IMR-90 (cell line): ENCODE data around the gene BSCL2. TPM values are rescaled to one million over a fixed set of nuclear protein-coding genes. Genes with fewer than 3 reads are reported as not detected.

Experiments
- ATAC-seq: fragments of 200-7000 bp; cut with Tn5 transposase; 2 replicates; pipeline ENCODE4 v1.9.1; 2020; ENCODE audit warnings: low read depth, mild to moderate bottlenecking, moderate library complexity
- BruUV-seq: library from RNA; stranded (reverse); fragments of 400-500 nt; replicated peaks from 2 replicates; lab custom pipeline; 2021; lab: Mats Ljungman, UMichigan
- CTCF ChIA-PET: fragments of 300-600 bp; formaldehyde crosslinking; extraction: SDS; loops from one replicate; lab custom pipeline; 2021; ENCODE audit warnings: antibody characterized with exemption; lab: Yijun Ruan, JAX
- POLR2A ChIA-PET: fragments of 300-600 bp; sonication (Branson Sonifier 250); formaldehyde crosslinking; loops from one replicate; lab custom pipeline; 2022; ENCODE audit warnings: antibody characterized with exemption; ENCODE audit not compliant: unreplicated experiment; lab: Charles Lee
- DNase-seq: peaks from one replicate; pipeline ENCODE4 v3.0.0; 2013
- H2AFZ ChIP-seq: replicated peaks from 2 replicates; pipeline ENCODE3; 2013; ENCODE audit warnings: low read length, mild to moderate bottlenecking; ENCODE audit not compliant: poor library complexity
- H2AK5ac ChIP-seq: 2 replicates; pipeline ENCODE4 v1.6.1; 2013; ENCODE audit warnings: low read depth, low read length, inconsistent platforms
- H2AK9ac ChIP-seq: replicated peaks from 2 replicates; pipeline ENCODE3; 2013; ENCODE audit warnings: mild to moderate bottlenecking, low read depth, low read length, moderate library complexity; ENCODE audit not compliant: poor library complexity
- H2BK120ac ChIP-seq: 2 replicates; pipeline ENCODE4 v1.6.1; 2013; ENCODE audit warnings: low read depth, low read length, inconsistent platforms
- H2BK15ac ChIP-seq: 3 replicates; pipeline ENCODE4 v1.6.1; 2013; ENCODE audit warnings: low read depth, low read length, inconsistent platforms
- H2BK20ac ChIP-seq: 2 replicates; pipeline ENCODE4 v1.6.1; 2013; ENCODE audit warnings: low read depth, mild to moderate bottlenecking, inconsistent platforms, low read length, moderate library complexity
- H2BK5ac ChIP-seq: 2 replicates; pipeline ENCODE4 v1.6.1; 2013; ENCODE audit warnings: mild to moderate bottlenecking, low read depth, low read length, inconsistent platforms; ENCODE audit not compliant: poor library complexity, severe bottlenecking
- H3K14ac ChIP-seq: replicated peaks from 2 replicates; pipeline ENCODE4 v1.6.1; 2013; ENCODE audit warnings: low read depth, low read length, inconsistent platforms
- H3K18ac ChIP-seq: 2 replicates; pipeline ENCODE4 v1.6.1; 2013; ENCODE audit warnings: low read depth, low read length, control low read depth
- H3K23ac ChIP-seq: 2 replicates; pipeline ENCODE4 v1.6.1; 2013; ENCODE audit warnings: low read depth, low read length, inconsistent platforms
- H3K27ac ChIP-seq: 2 replicates; pipeline ENCODE4 v1.5.1; 2013; ENCODE audit warnings: mild to moderate bottlenecking, control low read depth, low read length; ENCODE audit not compliant: insufficient read depth
- H3K27me3 ChIP-seq: 2 replicates; pipeline ENCODE4 v1.6.1; 2013; ENCODE audit warnings: low read length; ENCODE audit not compliant: control insufficient read depth, insufficient read depth
- H3K36me3 ChIP-seq: 2 replicates; pipeline ENCODE4 v1.6.1; 2013; ENCODE audit warnings: low read length, mixed read lengths; ENCODE audit not compliant: control insufficient read depth, insufficient read depth
- H3K4ac ChIP-seq: 2 replicates; pipeline ENCODE4 v1.6.1; 2013; ENCODE audit warnings: low read depth, low read length, inconsistent platforms
- H3K4me1 ChIP-seq: 2 replicates; pipeline ENCODE4 v1.6.1; 2013; ENCODE audit warnings: low read length, mixed read lengths; ENCODE audit not compliant: control insufficient read depth, insufficient read depth
- H3K4me2 ChIP-seq: 2 replicates; pipeline ENCODE4 v1.6.1; 2013; ENCODE audit warnings: low read depth, mild to moderate bottlenecking, control low read depth, low read length, moderate library complexity
- H3K4me3 ChIP-seq: 2 replicates; pipeline ENCODE4 v1.5.1; 2013; ENCODE audit warnings: low read depth, mild to moderate bottlenecking, control low read depth, low read length, moderate library complexity; ENCODE audit not compliant: insufficient read depth
- H3K56ac ChIP-seq: 2 replicates; pipeline ENCODE4 v1.6.1; 2013; ENCODE audit warnings: low read length, inconsistent platforms; ENCODE audit not compliant: insufficient read depth; ENCODE audit errors: extremely low read depth
- H3K79me1 ChIP-seq, 2 experiments: 2 replicates each; pipeline ENCODE4 v1.6.1; 2013; ENCODE audit warnings: low read length in 2 of 2, inconsistent platforms in 1 of 2, low read depth in 1 of 2
- H3K9ac ChIP-seq: 2 replicates; pipeline ENCODE4 v1.6.1; 2013; ENCODE audit warnings: low read depth, low read length, control low read depth
- H3K9me1 ChIP-seq: 2 replicates; pipeline ENCODE4 v1.6.1; 2013; ENCODE audit warnings: low read length, inconsistent platforms; ENCODE audit not compliant: insufficient read depth
- H3K9me3 ChIP-seq: 2 replicates; pipeline ENCODE4 v1.6.1; 2013; ENCODE audit warnings: low read length; ENCODE audit not compliant: control insufficient read depth, insufficient read depth
- H4K20me1 ChIP-seq: 2 replicates; pipeline ENCODE4 v1.6.1; 2013; ENCODE audit warnings: low read length, inconsistent platforms; ENCODE audit not compliant: insufficient read depth
- H4K5ac ChIP-seq: 2 replicates; pipeline ENCODE4 v1.6.1; 2013; ENCODE audit warnings: mild to moderate bottlenecking, low read depth, low read length, control low read depth
- H4K8ac ChIP-seq, 2 experiments: 2 replicates each; pipeline ENCODE4 v1.6.1; 2013; ENCODE audit warnings: low read depth in 2 of 2, low read length in 2 of 2, control low read depth in 1 of 2, inconsistent platforms in 1 of 2
- H4K91ac ChIP-seq: 2 replicates; pipeline ENCODE4 v1.6.1; 2013; ENCODE audit warnings: low read depth, low read length, inconsistent platforms; ENCODE audit not compliant: insufficient read depth
- MAFK ChIP-seq: IDR thresholded peaks from 2 replicates; pipeline ENCODE4 v1.6.1; 2012; ENCODE audit warnings: low read depth, low read length, improper control_type of control experiment
- MXI1 ChIP-seq: IDR thresholded peaks from 2 replicates; pipeline ENCODE4 v1.6.1; 2012; ENCODE audit warnings: low read depth, mild to moderate bottlenecking, low read length, moderate library complexity, borderline replicate concordance
- WGBS, 2 experiments: methylation state at CpG; one replicate each; pipeline versions ENCODE4 v1.1.5 to v1.1.7; 2013; ENCODE audit warnings: missing lambda C conversion rate in 2 of 2; ENCODE audit not compliant: insufficient read length in 1 of 2; ENCODE audit errors: extremely low coverage in 2 of 2; 5-methylcytosine and 5-hydroxymethylcytosine counted together
- dilution Hi-C: fragments of 300-500 bp; cut with HindIII; formaldehyde crosslinking; loops from one replicate; pipeline ENCODE4 v1.14.3; 2018; ENCODE audit warnings: low sequenced_read_pairs; ENCODE audit not compliant: unreplicated experiment
- in situ Hi-C: fragments of 300-500 bp; cut with MboI; formaldehyde crosslinking; loops from 3 replicates; pipeline ENCODE4 v1.14.3; 2019; ENCODE audit warnings: low sequenced_read_pairs, inconsistent platforms, mixed read lengths
- intact Hi-C: fragments of 100-400 bp; cut with micrococcal nuclease; formaldehyde crosslinking; loops from 2 replicates; pipeline ENCODE4 v1.10.0; 2022
- polyA plus RNA-seq, 3 experiments: library from polyadenylated mRNA; depleted of rRNA; stranded (reverse); fragments of >200 nt; gene quantifications; 2 replicates each; pipeline ENCODE4 v1.2.3, GENCODE V29; 2012; ENCODE audit warnings: low replicate concordance in 1 of 3
- total RNA-seq: library from RNA; depleted of rRNA; stranded (reverse); fragments of >200 nt; gene quantifications from 2 replicates; pipeline ENCODE4 v1.2.3, GENCODE V29; 2012

Gene BSCL2
- total and polyA plus RNA-seq, 2 of the 4 experiments (the other 2 are of a cell fraction) = 26.2 to 47.1 TPM

DNA sequence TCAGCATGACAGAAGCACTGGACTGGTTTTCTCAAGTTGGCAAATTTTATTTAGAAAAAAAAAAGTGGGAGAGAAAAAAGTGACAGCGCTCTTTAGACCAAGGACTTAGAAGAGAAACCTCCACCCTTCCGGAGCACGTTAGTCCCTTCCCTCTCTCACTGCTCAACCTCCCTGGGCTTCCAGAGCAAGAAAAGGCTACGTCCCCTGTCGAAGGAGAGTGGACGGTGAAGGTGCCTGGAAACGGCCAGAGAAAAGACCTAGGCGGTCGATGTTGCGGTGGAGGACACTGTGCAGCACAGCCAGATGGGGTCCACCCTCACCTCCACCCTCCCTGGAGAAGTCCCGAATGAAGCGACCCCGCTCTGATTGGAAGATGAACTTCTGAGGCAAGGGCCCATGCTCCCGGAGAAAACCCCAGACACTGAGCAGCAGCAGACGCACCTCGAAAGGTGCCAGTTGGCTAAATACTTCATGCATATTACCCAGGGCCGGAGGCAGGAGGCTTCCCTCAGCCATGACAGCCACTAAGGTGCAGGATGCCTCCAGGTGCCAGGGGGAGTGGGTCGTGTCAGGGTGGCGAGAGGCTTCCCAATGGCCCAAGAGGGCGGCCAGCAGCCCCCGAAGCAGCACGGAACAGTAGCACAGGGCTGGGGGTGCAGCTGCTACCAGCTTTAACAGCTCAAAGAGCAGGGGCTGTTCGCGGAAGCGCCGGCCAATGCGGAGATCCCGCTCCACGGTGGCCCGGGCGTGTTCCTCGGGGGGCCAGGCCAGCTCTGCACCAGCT lies 60.2 kb downstream of the BSCL2 start:
- H3K9me3 ChIP-seq = no peaks in the 10 kb centered on the region
- H2BK15ac ChIP-seq = no peak overlapping the region
- no peak overlapping the region for H2AFZ ChIP-seq
- POLR2A ChIA-PET = interaction anchor here (0.8 kb wide), 1 partner anchor 73 kb away, joined by 3 read pairs; the partner anchor contains the start of gene EEF1G
- H3K4ac ChIP-seq = no peak overlapping the region
- DNase-seq = no peak
- no peak overlapping the region for H2BK20ac ChIP-seq
- no peak for TF ChIP-seq MAFK
- peak; percentile 94; the same call in 1 of the 2 replicates for TF ChIP-seq MXI1
- in situ Hi-C loops (no loop called here), dilution Hi-C loops (no loop called here), intact Hi-C loops (no loop called here)
- H3K27me3 ChIP-seq = no peaks in the 10 kb centered on the region
- H3K9ac ChIP-seq = no peak overlapping the region
- peaks cover 5 to 54% of the 10 kb centered on the region in 2 experiments for H3K79me1 ChIP-seq
- no peak overlapping the region for H2BK120ac ChIP-seq
- H2BK5ac ChIP-seq = no peak overlapping the region
- no peak overlapping the region for H3K4me3 ChIP-seq
- H3K23ac ChIP-seq = no peak overlapping the region
- H4K91ac ChIP-seq = no peak overlapping the region
- H4K5ac ChIP-seq = no peak overlapping the region
- 77% methylated on average over 8 of the region's 32 CpGs; no CpG with 5 or more reads in 1 of the 2 experiments for WGBS, 2 experiments
- H3K9me1 ChIP-seq = peaks cover 7% of the 10 kb centered on the region; the same call in 1 of the 2 replicates
- BruUV-seq = no TSS peak
- H3K56ac ChIP-seq = no peak overlapping the region
- no peak overlapping the region for H3K14ac ChIP-seq
- CTCF ChIA-PET = no interaction called here
- H2AK9ac ChIP-seq = no peak overlapping the region
- H3K27ac ChIP-seq = no peak overlapping the region
- H2AK5ac ChIP-seq = no peak overlapping the region
- peaks cover 17% of the 10 kb centered on the region for H4K20me1 ChIP-seq
- H3K36me3 ChIP-seq = peaks cover 36% of the 10 kb centered on the region
- peak overlapping the region; percentile 44 for H3K4me2 ChIP-seq
- no peak overlapping the region; a peak in 1 of 4 replicates for H4K8ac ChIP-seq
- no peak for ATAC-seq
- no peak overlapping the region for H3K18ac ChIP-seq
- H3K4me1 ChIP-seq = peaks cover 6% of the 10 kb centered on the region; the same call in 1 of the 2 replicates
